HG03060 (cell line): ENCODE data around the gene SLC22A1.
"Not testable (repeated sequence)": the region's sequence is repeated elsewhere in the genome, so short reads cannot be mapped to it uniquely, and the experiment has no call there.

Source experiments
- ATAC-seq: cut with Tn5 transposase; IDR thresholded peaks from one replicate; pipeline ENCODE4 v1.9.1; 2021; ENCODE audit warnings: low read depth, moderate number of reproducible peaks; ENCODE audit not compliant: unreplicated experiment

SLC22A1 gene

DNA sequence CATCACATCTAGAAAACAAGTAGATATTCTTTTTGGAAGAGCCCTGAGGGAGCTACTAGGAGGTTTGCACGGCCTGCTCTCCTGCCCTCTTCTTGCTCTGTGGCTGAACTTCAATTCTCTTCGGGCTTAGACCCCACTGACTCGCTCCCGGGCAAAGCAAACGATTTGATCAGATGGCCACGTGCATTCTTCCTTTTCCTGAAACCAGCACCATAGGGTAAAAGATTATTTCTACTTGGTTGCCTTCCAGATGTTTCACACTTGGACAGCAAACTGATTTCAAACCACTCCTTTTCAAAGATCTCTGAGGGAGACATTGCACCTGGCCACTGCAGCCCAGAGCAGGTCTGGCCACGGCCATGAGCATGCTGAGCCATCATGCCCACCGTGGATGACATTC lies at the start of gene SLC22A1:
TSS of gene SLC22A1 (plus strand) at position 258 of the 400 bp plus-strand sequence. CDS start at position 379, 121 bp downstream.
- no peak for ATAC-seq

DNA sequence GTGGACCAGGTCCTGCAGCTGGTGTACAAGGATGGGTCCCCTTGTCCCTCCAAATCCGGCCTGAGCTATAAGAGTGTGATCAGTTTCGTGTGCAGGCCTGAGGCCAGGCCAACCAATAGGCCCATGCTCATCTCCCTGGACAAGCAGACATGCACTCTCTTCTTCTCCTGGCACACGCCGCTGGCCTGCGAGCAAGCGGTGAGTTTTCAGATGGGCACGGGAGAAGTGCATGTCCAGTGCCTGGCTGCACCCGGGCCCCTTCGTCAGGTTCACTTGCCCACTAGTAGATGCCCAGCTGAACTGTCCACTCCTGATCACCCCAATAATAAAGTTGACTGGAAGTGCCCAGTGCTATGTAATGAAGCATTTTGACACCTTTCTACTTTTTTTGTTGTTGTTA lies 48.3 kb upstream of the SLC22A1 start:
- ATAC-seq, result no peak

DNA sequence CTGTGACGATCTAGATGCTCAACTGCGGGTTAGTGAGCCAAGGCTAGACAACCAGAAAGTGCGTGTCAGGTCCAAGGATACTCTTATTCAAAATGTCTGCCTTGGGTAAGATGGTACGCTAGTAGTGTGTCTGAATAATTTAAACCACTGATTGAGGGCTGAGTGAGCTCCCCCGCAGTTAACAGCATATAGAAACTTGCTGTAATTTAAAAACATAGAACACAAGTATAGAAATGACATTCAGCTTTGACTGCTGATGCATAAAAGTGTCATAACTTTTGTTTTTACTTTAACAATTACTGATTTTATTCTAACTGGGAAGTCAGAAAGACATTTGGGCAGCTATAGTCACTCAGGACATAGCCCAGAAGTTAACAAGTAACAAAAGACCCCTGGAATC lies 45.6 kb upstream of the SLC22A1 start:
- no peak for ATAC-seq

DNA sequence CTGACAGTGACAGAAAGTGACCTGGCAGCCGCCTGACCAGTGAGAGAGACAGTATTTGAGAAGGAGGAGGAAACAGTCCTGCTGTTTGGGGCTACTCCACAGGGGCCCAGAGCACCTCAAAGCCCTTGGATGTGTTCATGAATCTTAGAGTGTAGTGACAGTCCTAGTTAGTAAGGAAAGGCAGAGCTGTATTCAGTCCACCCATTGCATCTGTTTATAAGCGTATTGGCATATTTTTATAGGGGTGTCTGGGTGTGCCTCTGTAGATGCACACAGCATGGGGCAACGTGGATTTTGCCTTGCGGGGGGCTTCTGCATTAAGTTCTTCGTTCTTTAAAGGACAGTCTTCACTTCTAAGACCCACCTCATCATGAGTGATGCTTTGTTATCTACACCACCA lies 44.6 kb upstream of the SLC22A1 start:
- ATAC-seq, result no peak

DNA sequence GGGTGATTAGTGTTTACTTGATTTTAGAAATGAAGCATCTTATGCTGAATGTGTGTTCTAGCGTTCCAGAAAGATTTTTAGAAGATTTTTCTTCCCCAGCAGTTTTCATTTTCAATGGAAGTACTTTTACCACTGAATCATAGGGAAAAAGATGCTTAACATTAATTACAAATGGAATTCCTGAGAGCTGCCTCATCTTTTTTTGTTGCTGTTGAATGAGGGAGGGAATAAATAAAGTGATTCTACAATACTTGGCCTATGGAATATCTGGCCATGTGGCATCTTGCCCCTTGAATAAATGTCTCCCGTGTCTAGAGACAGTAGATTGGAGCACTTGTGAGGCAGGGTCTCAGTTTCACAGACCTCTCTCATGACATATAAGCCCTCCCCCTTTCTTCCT lies 44.1 kb upstream of the SLC22A1 start:
- no peak for ATAC-seq

DNA sequence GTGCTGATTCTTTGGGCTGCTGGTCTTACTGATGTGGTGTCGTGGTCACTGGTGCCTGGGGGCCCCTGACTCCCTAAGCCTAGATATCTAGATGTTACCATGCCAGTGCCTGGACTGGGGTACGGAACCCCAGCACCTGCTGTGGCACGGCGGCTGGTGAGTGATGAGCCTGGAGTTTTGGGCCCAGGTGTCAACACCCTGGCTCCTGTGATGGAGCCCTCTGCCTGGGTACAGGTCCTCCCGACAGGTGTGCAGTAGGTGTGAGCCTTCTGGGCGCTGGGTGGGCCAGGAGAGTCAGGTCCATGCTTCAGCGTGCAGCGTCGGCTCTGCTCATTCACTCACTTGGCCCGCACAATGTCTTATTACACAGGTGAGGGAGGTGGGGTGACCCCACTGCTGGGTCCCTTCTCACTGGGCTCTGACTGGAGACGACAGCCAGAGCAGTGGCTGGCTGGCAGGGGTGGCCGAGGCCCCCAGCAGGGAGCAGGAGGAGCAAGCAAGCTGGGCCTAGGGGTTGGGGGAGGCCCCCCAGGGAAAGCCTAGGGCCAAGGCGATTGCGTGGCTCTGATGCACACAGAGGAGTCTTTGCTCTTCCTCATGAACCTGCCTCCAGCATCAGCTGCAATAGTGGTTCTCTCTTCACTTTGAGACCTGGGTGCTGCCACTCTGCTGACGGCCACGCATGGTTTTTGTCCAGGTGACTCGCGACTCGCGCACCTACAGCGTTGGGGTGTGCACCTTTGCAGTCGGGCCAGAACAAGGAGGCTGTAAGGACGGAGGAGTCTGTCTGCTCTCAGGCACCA lies 42.5 kb upstream of the SLC22A1 start:
- ATAC-seq, result no peak

DNA sequence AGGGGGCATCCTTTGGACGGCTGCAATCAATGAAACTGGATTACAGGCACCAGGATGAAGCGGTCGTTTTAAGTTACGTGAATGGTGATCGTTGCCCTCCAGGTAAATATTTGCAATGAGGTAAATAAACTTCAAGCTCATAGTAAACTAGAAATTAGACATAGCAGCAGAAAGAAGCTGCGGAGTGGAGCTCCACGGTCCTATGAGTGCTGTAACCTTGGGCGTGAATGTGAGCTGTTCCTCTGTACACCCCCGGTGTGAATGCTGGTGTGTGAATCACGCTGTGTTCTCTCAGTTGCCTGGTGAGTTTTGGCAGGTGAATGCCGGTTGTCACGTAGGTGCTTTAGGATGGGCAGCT lies 42.0 kb upstream of the SLC22A1 start:
- no peak for ATAC-seq

DNA sequence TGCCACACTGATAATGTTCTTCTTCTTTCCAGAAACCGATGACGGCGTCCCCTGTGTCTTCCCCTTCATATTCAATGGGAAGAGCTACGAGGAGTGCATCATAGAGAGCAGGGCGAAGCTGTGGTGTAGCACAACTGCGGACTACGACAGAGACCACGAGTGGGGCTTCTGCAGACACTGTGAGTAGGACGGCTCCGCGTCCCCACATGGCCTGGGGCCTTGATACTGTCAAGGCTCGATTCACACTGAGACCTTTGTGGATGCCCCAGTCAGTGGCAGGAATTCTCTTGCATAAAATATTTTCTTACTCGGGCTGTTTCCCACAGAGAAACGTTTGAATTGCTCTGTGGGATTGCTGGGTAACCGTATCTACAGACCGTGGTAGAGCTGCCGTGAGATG lies 41.5 kb upstream of the SLC22A1 start:
- ATAC-seq, result no peak

DNA sequence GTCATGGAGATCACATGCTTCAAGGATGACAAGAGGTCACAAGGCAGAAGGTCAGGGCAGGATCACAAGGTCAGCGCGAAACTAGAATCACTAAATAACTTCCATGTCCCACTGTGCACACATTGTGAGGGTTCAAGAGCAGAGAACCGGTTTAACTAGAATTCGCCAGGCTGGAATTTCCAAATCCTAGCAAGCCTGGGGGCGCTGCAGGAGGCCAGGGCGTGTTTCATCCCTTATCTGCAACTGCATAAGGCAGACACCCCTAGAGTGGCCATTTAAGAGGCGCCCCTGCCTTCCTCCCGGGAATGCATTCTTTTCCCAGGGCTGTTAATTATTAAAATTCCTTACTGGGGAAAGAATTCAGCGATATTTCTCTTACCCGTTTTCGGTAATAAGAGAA lies 40.2 kb upstream of the SLC22A1 start:
- no peak for ATAC-seq

DNA sequence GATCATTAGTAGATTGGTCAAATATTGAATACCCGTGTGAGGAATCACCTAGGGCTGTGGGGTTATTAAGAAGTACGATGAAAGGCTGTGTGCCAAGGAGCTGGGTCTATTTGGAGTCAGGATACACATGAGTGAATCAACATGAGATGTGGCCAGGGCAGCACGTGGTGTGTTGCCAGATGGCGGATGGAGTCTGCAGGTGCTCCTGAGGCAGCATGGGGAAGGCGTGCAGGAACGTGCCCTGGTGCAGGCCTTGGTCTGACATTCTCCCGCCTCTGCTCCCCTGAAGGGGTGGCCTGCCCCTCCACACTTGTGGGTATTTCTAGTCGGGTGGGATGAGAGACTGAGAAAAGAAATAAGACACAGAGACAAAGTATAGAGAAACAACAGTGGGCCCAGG lies 39.0 kb upstream of the SLC22A1 start:
- no peak for ATAC-seq

DNA sequence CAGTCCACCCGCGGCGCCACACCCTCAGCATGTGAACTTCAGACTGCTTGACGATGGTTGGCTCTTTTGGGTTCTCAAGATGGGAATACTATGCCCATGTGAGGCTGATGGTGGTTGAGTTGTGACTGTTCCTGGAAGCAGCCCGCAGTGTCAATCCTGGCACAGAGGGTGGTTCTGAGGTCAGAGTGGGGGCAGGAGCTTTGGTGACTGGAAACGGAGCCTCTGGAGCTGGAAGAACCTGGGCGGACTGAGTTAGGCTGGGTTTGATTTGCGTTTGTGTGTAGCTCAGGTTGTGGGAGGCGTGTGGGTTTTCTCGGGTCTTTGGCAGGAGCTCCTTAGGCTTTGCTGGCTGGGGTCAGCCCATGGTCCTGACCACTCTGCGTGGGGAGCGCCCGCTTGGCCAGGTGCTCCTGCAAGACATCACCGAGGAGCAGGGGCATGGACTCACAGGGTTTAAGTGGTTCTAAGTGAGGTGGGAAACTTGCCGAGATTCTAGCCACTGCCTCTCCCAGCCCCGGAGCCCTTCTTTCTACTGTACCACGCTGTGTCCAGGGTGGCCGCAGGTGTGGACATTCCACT lies 37.3 kb upstream of the SLC22A1 start:
- no peak for ATAC-seq

DNA sequence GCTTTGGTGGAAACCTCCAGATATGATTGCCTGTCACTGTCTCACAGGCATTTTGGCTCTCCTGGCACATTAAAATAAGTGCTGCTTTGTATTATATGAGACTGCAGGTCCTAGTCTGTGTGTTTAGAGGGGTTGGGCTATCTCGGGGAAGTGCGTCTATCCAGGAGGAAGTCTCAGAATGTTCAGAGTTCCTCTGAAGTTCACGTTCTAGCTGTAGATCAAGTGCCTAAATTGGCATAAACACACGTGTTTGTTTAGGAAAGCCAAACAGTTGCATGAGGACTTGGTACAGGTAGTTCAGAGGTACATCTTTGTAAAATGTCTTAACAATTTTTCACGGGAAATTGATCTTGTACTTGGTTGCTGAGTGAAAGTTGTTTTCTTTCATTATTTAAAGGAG lies 36.4 kb upstream of the SLC22A1 start:
- ATAC-seq, result no peak

DNA sequence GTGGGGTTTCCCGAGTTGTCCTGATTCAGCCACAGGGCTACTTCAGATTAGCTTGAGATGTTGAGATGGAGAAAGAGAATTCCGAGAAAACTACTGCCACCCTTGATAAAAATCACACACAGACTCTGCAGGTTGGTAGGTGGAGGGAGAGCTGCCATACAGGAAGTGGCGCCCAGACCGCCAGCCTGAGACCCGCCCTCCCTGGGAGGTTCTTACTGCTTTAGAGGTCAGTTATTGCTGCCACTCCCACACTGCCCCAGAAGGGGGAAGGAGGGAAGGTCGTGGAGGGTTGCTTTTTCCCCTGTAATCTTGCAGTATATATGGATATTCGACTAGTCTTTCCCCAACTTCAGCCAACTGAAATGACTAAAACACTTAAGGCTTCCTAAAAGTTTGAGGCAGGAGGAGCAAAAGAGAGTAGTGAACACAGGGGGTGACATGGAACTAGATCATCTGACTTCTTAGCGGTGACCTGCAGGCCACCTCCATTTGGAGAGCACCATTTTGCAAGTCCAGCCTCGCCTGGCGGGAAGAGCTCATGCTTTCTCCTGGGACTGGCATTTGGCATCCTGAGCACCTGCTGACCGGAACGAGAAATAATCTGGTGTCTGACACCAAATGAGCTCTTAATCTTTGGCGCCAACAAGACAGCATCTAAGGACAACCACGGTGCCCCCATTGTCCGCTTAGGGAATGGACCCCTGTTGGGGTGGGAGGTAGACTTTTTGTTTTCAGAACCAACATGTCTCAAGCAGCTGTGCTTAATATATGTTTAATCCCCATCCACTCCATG lies 35.7 kb upstream of the SLC22A1 start:
- ATAC-seq, result no peak

DNA sequence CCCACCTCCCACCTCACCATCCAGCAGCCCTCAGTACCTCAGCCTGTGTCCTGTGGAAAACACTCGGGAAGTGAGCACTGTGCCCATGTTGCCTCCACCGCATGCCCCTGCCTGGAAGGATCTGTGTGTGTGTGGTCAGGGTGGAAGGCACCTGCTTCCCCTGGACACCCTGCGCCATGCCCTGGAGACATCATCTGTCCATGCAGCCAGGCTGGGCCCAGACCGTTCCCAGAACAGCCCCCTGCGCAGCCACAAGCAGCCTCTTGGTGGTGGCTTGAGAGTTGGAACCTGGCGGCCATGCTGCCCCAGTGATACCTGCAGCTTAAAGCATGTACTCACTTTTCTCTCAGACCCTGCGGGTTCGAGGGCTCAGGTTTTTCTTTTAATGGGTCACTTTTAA lies 34.9 kb upstream of the SLC22A1 start:
- ATAC-seq, result no peak

DNA sequence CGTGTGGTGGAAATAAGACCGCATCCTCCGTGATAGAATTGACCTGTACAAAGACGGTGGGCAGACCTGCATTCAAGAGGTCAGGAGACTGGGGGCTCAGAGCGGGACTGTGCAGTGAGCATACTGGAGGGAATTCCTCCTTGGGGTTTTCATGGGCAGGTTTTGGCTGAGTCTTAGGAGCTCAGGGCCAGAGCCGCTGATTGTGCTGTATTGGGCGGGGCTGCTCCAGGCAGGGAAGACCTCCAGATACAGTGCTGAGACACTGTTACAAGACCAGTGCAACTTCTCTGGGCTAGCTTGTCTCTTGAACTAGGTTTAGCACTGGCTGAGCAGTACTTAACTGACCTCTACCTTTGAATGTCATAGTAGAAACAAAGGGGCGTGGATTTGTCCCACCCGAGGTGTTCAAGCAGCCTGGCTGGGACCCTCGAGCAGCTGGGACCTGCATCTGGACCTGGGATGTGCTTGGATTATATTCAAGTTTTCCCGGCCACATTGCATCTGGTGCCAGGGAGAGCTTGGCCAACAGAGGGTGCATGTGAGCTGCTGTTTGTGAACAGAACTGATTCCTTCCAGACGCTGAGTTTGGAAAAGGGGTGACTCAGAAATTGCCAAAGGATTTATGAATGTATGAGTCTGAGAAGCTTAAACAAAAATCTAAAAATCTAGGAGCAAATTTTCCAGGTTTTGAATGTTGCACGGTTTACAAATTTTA lies 33.4 kb upstream of the SLC22A1 start:
- no peak for ATAC-seq

DNA sequence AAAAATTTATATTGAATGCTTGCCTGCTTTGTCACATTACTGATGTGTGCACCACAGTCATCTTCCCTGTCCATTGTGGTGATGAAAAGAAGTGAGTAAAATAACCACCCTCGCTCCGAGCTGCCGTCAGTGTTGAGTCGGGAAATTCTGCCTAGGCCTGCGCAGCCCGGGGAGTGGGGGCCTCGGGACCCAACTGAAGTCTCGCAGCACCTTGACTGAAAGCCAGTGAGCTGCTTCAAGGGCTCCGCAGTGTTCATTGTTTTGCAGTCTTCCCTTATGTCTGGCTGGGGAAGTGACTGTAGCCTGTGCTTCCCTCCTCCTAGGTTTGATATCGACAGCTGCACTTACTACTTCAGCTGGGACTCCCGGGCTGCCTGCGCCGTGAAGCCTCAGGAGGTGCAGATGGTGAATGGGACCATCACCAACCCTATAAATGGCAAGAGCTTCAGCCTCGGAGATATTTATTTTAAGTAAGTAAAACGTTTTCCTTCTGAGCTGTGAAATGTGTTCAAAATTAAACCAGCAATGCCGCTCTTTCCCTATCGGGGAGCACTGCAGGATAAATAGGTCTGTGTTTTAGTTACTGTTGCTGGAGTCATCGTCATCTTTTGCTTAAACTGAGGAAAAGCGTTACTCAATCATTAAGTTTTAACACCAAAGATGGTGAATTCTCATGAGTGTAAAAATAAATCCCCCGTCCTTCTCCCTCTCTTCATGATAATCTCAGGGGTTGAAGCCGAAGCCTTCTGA lies 32.7 kb upstream of the SLC22A1 start:
- no peak for ATAC-seq

DNA sequence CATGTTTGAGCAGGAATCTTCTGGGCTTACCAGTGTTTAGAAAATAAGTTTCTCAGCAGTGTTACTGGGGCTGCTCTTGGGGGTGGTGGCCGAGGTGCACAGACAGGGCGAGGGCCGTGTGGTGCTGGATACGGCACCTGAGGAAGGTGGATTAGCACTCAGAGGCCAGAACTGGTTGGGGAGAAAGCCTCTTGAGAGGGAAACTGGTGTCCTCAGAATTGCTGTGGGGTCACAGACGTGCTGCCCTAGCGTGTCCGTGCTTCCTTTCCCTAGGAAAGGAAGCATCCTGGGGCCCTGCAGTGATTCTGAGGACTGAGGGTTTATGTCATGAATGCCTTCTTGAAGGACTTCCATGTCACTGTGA lies 32.1 kb upstream of the SLC22A1 start:
- ATAC-seq, result no peak

DNA sequence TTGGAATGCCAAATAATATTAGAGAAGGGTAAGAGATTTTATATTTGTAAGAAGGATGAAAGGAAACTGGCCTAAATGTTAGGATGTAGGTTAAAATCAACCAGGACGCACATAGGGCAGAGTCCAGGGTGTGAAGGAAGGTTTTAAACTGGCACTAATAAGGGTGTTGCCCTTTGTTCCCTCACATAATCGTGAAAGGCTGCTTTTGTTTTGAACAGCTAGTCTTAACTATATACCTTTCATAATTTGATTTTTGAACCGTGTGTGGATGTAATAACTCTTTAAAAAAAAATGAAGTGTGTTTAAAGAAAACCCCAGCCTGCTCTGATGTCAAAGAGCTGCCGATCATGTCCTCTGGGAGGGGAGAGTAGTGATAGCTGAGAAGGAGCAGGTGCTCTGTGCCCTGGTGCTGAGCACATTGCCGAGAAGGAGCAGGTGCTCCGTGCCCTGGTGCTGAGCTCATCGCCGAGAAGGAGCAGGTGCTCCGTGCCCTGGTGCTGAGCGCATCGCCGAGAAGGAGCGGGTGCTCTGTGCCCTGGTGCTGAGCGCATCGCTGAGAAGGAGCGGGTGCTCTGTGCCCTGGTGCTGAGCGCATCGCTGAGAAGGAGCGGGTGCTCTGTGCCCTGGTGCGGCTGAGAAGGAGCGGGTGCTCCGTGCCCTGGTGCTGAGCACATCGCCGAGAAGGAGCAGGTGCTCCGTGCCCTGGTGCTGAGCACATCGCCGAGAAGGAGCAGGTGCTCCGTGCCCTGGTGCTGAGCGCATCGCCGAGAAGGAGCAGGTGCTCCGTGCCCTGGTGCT lies 31.0 kb upstream of the SLC22A1 start:
- ATAC-seq, result not testable (repeated sequence)

DNA sequence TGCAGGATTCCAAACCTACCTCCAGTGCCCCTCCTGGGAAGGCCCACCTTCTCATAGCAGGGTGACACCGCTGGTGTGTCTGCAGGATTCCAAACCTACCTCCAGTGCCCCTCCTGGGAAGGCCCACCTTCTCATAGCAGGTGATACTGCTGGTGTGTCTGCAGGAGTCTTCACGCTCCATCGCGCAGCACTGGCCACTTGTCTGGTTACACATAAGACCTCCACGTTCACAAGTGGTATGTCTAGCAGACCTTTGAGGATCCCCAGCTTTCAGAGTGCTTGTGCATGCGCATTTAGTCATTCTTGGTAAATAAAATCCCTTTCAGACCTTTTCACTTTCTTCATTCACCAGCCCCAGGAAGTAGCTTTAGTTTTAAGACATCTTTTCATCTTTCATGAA lies 29.4 kb upstream of the SLC22A1 start:
- not testable (repeated sequence) for ATAC-seq

DNA sequence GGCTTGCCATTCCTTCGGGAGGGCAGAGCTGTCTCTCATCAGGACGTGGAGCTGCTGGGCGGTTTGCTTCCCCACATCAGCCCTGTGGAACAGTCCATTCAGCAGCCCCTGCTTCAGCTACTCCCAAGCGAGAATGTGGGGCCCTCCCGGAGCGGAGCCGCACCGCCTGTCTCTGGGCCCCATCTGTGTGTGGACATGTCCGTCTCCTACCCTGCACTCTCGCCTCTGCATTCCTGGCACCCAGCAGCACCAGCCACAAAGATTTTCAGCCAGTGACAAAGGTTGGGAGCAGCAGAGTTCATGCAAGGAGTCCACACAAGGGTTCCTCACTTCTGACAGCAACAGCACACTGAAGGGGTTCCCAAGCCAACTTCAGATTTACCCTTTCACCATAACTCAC lies 29.0 kb upstream of the SLC22A1 start:
- ATAC-seq, result no peak
